H1 (cell line): ENCODE measurements around the gene ZIC3. TPM values are rescaled to one million over a fixed set of nuclear protein-coding genes. Genes with fewer than 3 reads are reported as not detected.

ENCODE experiments used
- ASH2L ChIP-seq: fragments of 200-600, 300-600 bp; sonication (generic); IDR thresholded peaks from one replicate; pipeline ENCODE4 v1.7.1; 2017; ENCODE audit warnings: low read length
- CBX5 ChIP-seq: fragments of 300-800, 300-1000 bp; sonication (generic); IDR thresholded peaks from 2 replicates; pipeline ENCODE4 v1.7.1; 2016; ENCODE audit warnings: antibody characterized with exemption, low read length, low read depth
- CBX8 ChIP-seq: fragments of 300-800, 300-1000 bp; sonication (generic); IDR thresholded peaks from 2 replicates; pipeline ENCODE4 v1.7.1; 2016; ENCODE audit warnings: low read depth, low read length, borderline replicate concordance
- CEBPB ChIP-seq: IDR thresholded peaks from 2 replicates; pipeline ENCODE4 v1.6.1; 2012; ENCODE audit warnings: low read depth, low read length
- CTBP2 ChIP-seq: IDR thresholded peaks from 2 replicates; pipeline ENCODE4 v1.7.0; 2011; ENCODE audit warnings: borderline replicate concordance, mild to moderate bottlenecking, moderate library complexity, mixed read lengths, low read length; ENCODE audit not compliant: insufficient read depth, insufficient read length
- EZH2 ChIP-seq: fragments of 200-600 bp; sonication (generic); IDR thresholded peaks from 2 replicates; pipeline ENCODE4 v1.7.1; 2012; ENCODE audit warnings: low read depth, mild to moderate bottlenecking, moderate library complexity, low read length, inconsistent platforms; ENCODE audit not compliant: severe bottlenecking
- GTF2F1 ChIP-seq: IDR thresholded peaks from 2 replicates; pipeline ENCODE4 v1.6.1; 2012; ENCODE audit warnings: low read depth, low read length, improper control_type of control experiment, borderline replicate concordance
- MAFK ChIP-seq: IDR thresholded peaks from 2 replicates; pipeline ENCODE4 v1.6.1; 2012; ENCODE audit warnings: low read depth, mild to moderate bottlenecking, improper control_type of control experiment, low read length
- PHF8 ChIP-seq: fragments of 200-600 bp; sonication (generic); conservative IDR thresholded peaks from 2 replicates; pipeline ENCODE4 v1.7.1; 2012; ENCODE audit warnings: low read depth, mild to moderate bottlenecking, inconsistent platforms, low read length, moderate library complexity
- RBBP5 ChIP-seq: IDR thresholded peaks from 2 replicates; pipeline ENCODE4 v1.7.1; 2012; ENCODE audit warnings: low read depth, mild to moderate bottlenecking, inconsistent platforms, low read length, moderate library complexity, borderline replicate concordance
- RFX5 ChIP-seq: IDR thresholded peaks from 2 replicates; pipeline ENCODE4 v1.6.1; 2011; ENCODE audit warnings: low read depth, low read length, improper control_type of control experiment, borderline replicate concordance
- SAP30 ChIP-seq: fragments of 300-600 bp; sonication (generic); IDR thresholded peaks from 2 replicates; pipeline ENCODE4 v1.7.1; 2012; ENCODE audit warnings: low read length, moderate library complexity, mild to moderate bottlenecking, inconsistent platforms; ENCODE audit not compliant: insufficient read depth, insufficient replicate concordance
- SRF ChIP-seq: IDR thresholded peaks from 2 replicates; pipeline ENCODE4 v1.6.1; 2011; ENCODE audit warnings: mild to moderate bottlenecking, low read depth, low read length, moderate library complexity
- TAF1 ChIP-seq: IDR thresholded peaks from 2 replicates; pipeline ENCODE4 v1.6.1; 2011; ENCODE audit warnings: mild to moderate bottlenecking, low read depth, low read length
- polyA plus RNA-seq, 7 experiments: library from polyadenylated mRNA; depleted of rRNA in 3 of 7; stranded (reverse) in 5 of 7; unstranded in 2 of 7; fragments of >200 nt in 5 of 7; fragments of 200-250 nt in 2 of 7; gene quantifications; 1 replicate in 5 of 7; 2 replicates in 1 of 7; 4 replicates in 1 of 7; pipeline versions ENCODE4 v1.2.1 to v1.2.3, GENCODE V29; 2011 to 2013; ENCODE audit warnings: missing spikeins in 2 of 7, mixed read lengths in 2 of 7
- total RNA-seq: library from RNA; stranded (reverse); fragmentation: NEBNext Ultra II Directional; extraction: Animal tissue kit (Norgen Biotek cat#: 25700); gene quantifications from 2 replicates; pipeline ENCODE4 v1.2.1, GENCODE V29; 2021

ZIC3 gene
- total and polyA plus RNA-seq, 2 of the 8 experiments (the other 6 are each of a cell fraction or from before 2014, with no cell fraction given), result 53.7 to 73.1 TPM

DNA sequence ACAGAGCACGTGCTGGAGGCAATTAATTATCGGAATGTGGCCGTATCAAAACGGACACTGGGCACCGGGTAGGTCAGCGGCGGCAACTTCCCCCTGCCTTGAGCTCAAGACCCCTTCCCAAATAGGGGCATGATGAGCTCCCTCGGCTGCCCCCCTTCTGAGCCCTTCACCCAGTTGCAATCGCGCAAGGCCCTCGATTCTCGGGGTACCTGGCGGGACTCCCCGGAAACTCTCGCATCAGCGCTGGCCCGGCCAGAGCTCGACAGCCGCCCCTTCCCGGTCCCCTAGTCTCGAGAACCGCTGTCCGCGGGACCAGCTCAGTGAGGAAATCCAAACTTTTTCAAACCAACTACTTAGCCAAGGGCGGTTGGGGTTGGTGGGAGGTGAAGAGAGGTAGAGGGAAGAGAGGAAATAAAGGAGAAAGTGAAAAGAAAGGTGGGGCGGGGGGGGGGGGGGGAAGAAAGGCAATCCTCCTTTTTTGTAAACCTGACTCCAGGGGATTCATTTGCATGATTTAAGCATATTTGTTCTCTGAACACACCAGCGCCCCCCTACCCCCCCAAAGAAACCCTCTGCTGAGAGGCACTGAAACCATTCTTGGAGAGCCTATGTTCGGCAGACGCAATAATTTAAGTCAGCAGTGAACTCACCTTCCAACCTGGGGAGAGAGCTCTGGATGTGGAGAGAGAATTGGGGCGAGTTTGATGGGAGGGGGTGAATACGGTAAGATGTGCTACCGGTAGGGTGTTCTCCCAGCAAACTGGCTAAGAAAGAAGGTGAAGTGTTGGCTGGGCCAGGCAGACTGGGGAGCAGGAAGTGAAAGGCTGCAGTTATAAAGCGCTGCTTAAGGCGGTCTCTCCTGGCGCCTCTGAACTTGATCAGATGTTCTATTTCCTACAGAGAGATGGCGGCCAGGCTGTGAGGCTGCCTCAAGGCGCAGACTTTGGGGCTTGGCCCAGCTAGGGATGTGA lies 2.0 kb upstream of the ZIC3 start (continued):
- no peak for TF ChIP-seq MAFK
- TF ChIP-seq SRF, result no peak
- no peak for TF ChIP-seq CBX5
- TF ChIP-seq TAF1, result peak; percentile 68
- TF ChIP-seq SAP30, result peak; percentile 57
- no peak for TF ChIP-seq EZH2
- TF ChIP-seq RBBP5, result 0 out of 2 replicates have a peak, but pooled peaks have one; percentile 3
- no peak for TF ChIP-seq GTF2F1
- TF ChIP-seq CTBP2, result peak; percentile 47
- TF ChIP-seq PHF8, result 0 out of 2 replicates have a peak, but pooled peaks have one; percentile 1
- TF ChIP-seq RFX5, result no peak
- no peak for TF ChIP-seq CEBPB
- TF ChIP-seq CBX8, result no peak
- peak; percentile 9 for TF ChIP-seq ASH2L
